Measurements from ENCODE around the gene MTHFSD. TPM values are rescaled to one million over a fixed set of nuclear protein-coding genes. Genes with fewer than 3 reads are reported as not detected.

Gene MTHFSD
- total RNA-seq, 1 experiment from 2014 or later: 15.7 TPM

GRCh38 chr16:86524029-86524428 lies 31.0 kb downstream of the MTHFSD start (continued):
- TF ChIP-seq, protein P1, sequence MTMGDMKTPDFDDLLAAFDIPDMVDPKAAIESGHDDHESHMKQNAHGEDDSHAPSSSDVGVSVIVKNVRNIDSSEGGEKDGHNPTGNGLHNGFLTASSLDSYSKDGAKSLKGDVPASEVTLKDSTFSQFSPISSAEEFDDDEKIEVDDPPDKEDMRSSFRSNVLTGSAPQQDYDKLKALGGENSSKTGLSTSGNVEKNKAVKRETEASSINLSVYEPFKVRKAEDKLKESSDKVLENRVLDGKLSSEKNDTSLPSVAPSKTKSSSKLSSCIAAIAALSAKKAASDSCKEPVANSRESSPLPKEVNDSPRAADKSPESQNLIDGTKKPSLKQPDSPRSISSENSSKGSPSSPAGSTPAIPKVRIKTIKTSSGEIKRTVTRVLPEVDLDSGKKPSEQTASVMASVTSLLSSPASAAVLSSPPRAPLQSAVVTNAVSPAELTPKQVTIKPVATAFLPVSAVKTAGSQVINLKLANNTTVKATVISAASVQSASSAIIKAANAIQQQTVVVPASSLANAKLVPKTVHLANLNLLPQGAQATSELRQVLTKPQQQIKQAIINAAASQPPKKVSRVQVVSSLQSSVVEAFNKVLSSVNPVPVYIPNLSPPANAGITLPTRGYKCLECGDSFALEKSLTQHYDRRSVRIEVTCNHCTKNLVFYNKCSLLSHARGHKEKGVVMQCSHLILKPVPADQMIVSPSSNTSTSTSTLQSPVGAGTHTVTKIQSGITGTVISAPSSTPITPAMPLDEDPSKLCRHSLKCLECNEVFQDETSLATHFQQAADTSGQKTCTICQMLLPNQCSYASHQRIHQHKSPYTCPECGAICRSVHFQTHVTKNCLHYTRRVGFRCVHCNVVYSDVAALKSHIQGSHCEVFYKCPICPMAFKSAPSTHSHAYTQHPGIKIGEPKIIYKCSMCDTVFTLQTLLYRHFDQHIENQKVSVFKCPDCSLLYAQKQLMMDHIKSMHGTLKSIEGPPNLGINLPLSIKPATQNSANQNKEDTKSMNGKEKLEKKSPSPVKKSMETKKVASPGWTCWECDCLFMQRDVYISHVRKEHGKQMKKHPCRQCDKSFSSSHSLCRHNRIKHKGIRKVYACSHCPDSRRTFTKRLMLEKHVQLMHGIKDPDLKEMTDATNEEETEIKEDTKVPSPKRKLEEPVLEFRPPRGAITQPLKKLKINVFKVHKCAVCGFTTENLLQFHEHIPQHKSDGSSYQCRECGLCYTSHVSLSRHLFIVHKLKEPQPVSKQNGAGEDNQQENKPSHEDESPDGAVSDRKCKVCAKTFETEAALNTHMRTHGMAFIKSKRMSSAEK (CRISPR knock-in tag; IDR thresholded peaks at IDR 0.05; ENCODE audit: borderline replicate concordance): no peak
- TF ChIP-seq, protein P2, sequence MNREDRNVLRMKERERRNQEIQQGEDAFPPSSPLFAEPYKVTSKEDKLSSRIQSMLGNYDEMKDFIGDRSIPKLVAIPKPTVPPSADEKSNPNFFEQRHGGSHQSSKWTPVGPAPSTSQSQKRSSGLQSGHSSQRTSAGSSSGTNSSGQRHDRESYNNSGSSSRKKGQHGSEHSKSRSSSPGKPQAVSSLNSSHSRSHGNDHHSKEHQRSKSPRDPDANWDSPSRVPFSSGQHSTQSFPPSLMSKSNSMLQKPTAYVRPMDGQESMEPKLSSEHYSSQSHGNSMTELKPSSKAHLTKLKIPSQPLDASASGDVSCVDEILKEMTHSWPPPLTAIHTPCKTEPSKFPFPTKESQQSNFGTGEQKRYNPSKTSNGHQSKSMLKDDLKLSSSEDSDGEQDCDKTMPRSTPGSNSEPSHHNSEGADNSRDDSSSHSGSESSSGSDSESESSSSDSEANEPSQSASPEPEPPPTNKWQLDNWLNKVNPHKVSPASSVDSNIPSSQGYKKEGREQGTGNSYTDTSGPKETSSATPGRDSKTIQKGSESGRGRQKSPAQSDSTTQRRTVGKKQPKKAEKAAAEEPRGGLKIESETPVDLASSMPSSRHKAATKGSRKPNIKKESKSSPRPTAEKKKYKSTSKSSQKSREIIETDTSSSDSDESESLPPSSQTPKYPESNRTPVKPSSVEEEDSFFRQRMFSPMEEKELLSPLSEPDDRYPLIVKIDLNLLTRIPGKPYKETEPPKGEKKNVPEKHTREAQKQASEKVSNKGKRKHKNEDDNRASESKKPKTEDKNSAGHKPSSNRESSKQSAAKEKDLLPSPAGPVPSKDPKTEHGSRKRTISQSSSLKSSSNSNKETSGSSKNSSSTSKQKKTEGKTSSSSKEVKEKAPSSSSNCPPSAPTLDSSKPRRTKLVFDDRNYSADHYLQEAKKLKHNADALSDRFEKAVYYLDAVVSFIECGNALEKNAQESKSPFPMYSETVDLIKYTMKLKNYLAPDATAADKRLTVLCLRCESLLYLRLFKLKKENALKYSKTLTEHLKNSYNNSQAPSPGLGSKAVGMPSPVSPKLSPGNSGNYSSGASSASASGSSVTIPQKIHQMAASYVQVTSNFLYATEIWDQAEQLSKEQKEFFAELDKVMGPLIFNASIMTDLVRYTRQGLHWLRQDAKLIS (CRISPR knock-in tag; IDR thresholded peaks at IDR 0.05; ENCODE audit: borderline replicate concordance): no peak
- TF ChIP-seq, protein P3, sequence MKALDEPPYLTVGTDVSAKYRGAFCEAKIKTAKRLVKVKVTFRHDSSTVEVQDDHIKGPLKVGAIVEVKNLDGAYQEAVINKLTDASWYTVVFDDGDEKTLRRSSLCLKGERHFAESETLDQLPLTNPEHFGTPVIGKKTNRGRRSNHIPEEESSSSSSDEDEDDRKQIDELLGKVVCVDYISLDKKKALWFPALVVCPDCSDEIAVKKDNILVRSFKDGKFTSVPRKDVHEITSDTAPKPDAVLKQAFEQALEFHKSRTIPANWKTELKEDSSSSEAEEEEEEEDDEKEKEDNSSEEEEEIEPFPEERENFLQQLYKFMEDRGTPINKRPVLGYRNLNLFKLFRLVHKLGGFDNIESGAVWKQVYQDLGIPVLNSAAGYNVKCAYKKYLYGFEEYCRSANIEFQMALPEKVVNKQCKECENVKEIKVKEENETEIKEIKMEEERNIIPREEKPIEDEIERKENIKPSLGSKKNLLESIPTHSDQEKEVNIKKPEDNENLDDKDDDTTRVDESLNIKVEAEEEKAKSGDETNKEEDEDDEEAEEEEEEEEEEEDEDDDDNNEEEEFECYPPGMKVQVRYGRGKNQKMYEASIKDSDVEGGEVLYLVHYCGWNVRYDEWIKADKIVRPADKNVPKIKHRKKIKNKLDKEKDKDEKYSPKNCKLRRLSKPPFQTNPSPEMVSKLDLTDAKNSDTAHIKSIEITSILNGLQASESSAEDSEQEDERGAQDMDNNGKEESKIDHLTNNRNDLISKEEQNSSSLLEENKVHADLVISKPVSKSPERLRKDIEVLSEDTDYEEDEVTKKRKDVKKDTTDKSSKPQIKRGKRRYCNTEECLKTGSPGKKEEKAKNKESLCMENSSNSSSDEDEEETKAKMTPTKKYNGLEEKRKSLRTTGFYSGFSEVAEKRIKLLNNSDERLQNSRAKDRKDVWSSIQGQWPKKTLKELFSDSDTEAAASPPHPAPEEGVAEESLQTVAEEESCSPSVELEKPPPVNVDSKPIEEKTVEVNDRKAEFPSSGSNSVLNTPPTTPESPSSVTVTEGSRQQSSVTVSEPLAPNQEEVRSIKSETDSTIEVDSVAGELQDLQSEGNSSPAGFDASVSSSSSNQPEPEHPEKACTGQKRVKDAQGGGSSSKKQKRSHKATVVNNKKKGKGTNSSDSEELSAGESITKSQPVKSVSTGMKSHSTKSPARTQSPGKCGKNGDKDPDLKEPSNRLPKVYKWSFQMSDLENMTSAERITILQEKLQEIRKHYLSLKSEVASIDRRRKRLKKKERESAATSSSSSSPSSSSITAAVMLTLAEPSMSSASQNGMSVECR (CRISPR knock-in tag; IDR thresholded peaks at IDR 0.05; ENCODE audit: borderline replicate concordance): no peak
- TF ChIP-seq, protein P4, sequence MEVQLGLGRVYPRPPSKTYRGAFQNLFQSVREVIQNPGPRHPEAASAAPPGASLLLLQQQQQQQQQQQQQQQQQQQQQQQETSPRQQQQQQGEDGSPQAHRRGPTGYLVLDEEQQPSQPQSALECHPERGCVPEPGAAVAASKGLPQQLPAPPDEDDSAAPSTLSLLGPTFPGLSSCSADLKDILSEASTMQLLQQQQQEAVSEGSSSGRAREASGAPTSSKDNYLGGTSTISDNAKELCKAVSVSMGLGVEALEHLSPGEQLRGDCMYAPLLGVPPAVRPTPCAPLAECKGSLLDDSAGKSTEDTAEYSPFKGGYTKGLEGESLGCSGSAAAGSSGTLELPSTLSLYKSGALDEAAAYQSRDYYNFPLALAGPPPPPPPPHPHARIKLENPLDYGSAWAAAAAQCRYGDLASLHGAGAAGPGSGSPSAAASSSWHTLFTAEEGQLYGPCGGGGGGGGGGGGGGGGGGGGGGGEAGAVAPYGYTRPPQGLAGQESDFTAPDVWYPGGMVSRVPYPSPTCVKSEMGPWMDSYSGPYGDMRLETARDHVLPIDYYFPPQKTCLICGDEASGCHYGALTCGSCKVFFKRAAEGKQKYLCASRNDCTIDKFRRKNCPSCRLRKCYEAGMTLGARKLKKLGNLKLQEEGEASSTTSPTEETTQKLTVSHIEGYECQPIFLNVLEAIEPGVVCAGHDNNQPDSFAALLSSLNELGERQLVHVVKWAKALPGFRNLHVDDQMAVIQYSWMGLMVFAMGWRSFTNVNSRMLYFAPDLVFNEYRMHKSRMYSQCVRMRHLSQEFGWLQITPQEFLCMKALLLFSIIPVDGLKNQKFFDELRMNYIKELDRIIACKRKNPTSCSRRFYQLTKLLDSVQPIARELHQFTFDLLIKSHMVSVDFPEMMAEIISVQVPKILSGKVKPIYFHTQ (CRISPR knock-in tag; IDR thresholded peaks at IDR 0.05): no peak
- no peak for TF ChIP-seq E2F4 (CRISPR knock-in tag; IDR thresholded peaks at IDR 0.05; ENCODE audit: borderline replicate concordance, low read depth)
- no peak for TF ChIP-seq OVOL2 (CRISPR knock-in tag; IDR thresholded peaks at IDR 0.05; ENCODE audit: borderline replicate concordance)
- no peak for TF ChIP-seq FOXP1 (CRISPR knock-in tag; IDR thresholded peaks at IDR 0.05; ENCODE audit: borderline replicate concordance)

Data from WTC11 (cell line).